Uterus (tissue), 4 donors: ENCODE measurements around the gene CUL5. TPM values are rescaled to one million over a fixed set of nuclear protein-coding genes. Genes with fewer than 3 reads are reported as not detected.

Experiments used
- DNase-seq, 2 donors: peaks; one replicate each; pipeline ENCODE4 v3.0.0-alpha.2; 2019 to 2020
- H3K27ac ChIP-seq, 2 donors: fragments of 200-600 bp; sonication (generic); 1 replicate in 1 of 2; 2 replicates in 1 of 2; pipeline ENCODE4 v1.5.1; 2016 to 2018
- H3K27me3 ChIP-seq, 2 donors: fragments of 200-600 bp; sonication (generic); one replicate each; pipeline ENCODE4 v1.5.1; 2018 to 2019; ENCODE audit warnings: control low read depth in 1 of 2
- H3K36me3 ChIP-seq, 2 donors: fragments of 200-600 bp; sonication (generic); one replicate each; pipeline ENCODE4 v1.5.1; 2019; ENCODE audit warnings: control low read depth in 1 of 2
- H3K4me1 ChIP-seq, 2 donors: fragments of 200-600 bp; sonication (generic); one replicate each; pipeline ENCODE4 v1.5.1; 2018 to 2019; ENCODE audit warnings: control low read depth in 1 of 2
- H3K4me3 ChIP-seq, 2 donors: fragments of 200-600 bp; sonication (generic); 1 replicate in 1 of 2; 2 replicates in 1 of 2; pipeline ENCODE4 v1.5.1; 2018 to 2019; ENCODE audit warnings: mild to moderate bottlenecking in 1 of 2
- H3K9me3 ChIP-seq, 2 donors: fragments of 200-600 bp; sonication (generic); one replicate each; pipeline ENCODE4 v1.5.1; 2019; ENCODE audit warnings: control low read depth in 1 of 2
- CTCF ChIP-seq, 4 experiments: fragments of 200-600 bp in 2 of 4; fragments of 450-650 bp in 2 of 4; sonication (generic) in 2 of 4; IDR thresholded peaks; one replicate each; pipeline ENCODE4 v1.5.1; 2016 to 2019; ENCODE audit warnings: antibody characterized with exemption in 4 of 4, mild to moderate bottlenecking in 2 of 4, moderate library complexity in 1 of 4
- POLR2A ChIP-seq, 2 donors: fragments of 450-650 bp; IDR thresholded peaks; one replicate each; pipeline ENCODE4 v1.6.1; 2016; ENCODE audit warnings: antibody characterized with exemption in 2 of 2, mild to moderate bottlenecking in 1 of 2, moderate library complexity in 1 of 2
- intact Hi-C: fragments of 100-400 bp; cut with DNase I; formaldehyde crosslinking; loops from one replicate; pipeline ENCODE4 v1.15.1; 2023; ENCODE audit warnings: low total_unique reads
- total RNA-seq, 4 donors: library from RNA; depleted of rRNA in 3 of 4; stranded (reverse); fragments of >200 nt in 3 of 4; gene quantifications; one replicate each; pipeline versions ENCODE4 v1.1.0 to v1.2.4, GENCODE V29; 2014 to 2023
- donor health status: DM: yes; HTN: yes; CAD: no.

CUL5 gene
- total RNA-seq: 10 to 100 TPM; 29.5 to 79.8 (median 40.9) TPM

- no peaks in the 10 kb centered on the region for H3K36me3 ChIP-seq
- H3K27ac ChIP-seq: peak within 1 kb of the TSS; percentile 96 to 99
- intact Hi-C loops: no loop called here
- no peaks in the 10 kb centered on the region for H3K27me3 ChIP-seq
- DNase-seq: peak; percentile 91 to 93
- no peaks in the 10 kb centered on the region for H3K4me1 ChIP-seq
- TF ChIP-seq CTCF (IDR thresholded peaks at IDR 0.05) (peak; percentile 81 to 93 (median 88)), POLR2A (IDR thresholded peaks at IDR 0.05) (peak; percentile 10 to 49)
- peak within 1 kb of the TSS; percentile 68 to 97 for H3K4me3 ChIP-seq
- H3K9me3 ChIP-seq: no peaks in the 10 kb centered on the region
These were observed at the start of gene CUL5 for GRCh38 chr11:108008656-108009496. CUL5 (plus strand) TSS chr11:108008898; CDS start chr11:108009349, 451 bp downstream.

GRCh38 chr11:107961480-107961879 is 47.2 kb upstream of the CUL5 start:
- H3K4me3 ChIP-seq: no peak overlapping the region
- H3K9me3 ChIP-seq: no peaks in the 10 kb centered on the region
- TF ChIP-seq CTCF (IDR thresholded peaks at IDR 0.05) (no peak), POLR2A (IDR thresholded peaks at IDR 0.05) (no peak)
- no peaks in the 10 kb centered on the region for H3K27me3 ChIP-seq
- intact Hi-C loops: no loop called here
- no peaks in the 10 kb centered on the region for H3K4me1 ChIP-seq
- H3K27ac ChIP-seq: no peak overlapping the region
- no peaks in the 10 kb centered on the region for H3K36me3 ChIP-seq
- no peak for DNase-seq

GRCh38 chr11:107962181-107962580 is 46.5 kb upstream of the CUL5 start:
- Histone ChIP-seq H3K27ac (no peak overlapping the region), H3K36me3 (no peaks in the 10 kb centered on the region), H3K9me3 (no peaks in the 10 kb centered on the region), H3K27me3 (no peaks in the 10 kb centered on the region), H3K4me1 (no peaks in the 10 kb centered on the region), H3K4me3 (no peak overlapping the region)
- DNase-seq: no peak
- intact Hi-C loops: no loop called here
- TF ChIP-seq POLR2A (IDR thresholded peaks at IDR 0.05) (no peak), CTCF (IDR thresholded peaks at IDR 0.05) (no peak)

GRCh38 chr11:107963091-107963490 is 45.6 kb upstream of the CUL5 start:
- no peaks in the 10 kb centered on the region for H3K4me1 ChIP-seq
- H3K4me3 ChIP-seq: no peak overlapping the region
- H3K27ac ChIP-seq: no peak overlapping the region
- TF ChIP-seq POLR2A (IDR thresholded peaks at IDR 0.05): no peak
- TF ChIP-seq CTCF (IDR thresholded peaks at IDR 0.05): no peak
- H3K9me3 ChIP-seq: no peaks in the 10 kb centered on the region
- no peaks in the 10 kb centered on the region for H3K36me3 ChIP-seq
- no peak for DNase-seq
- intact Hi-C loops: no loop called here
- no peaks in the 10 kb centered on the region for H3K27me3 ChIP-seq

GRCh38 chr11:107969219-107969618 is 39.5 kb upstream of the CUL5 start:
- Histone ChIP-seq H3K27ac (no peak overlapping the region), H3K36me3 (no peaks in the 10 kb centered on the region), H3K4me1 (no peaks in the 10 kb centered on the region), H3K9me3 (no peaks in the 10 kb centered on the region), H3K27me3 (no peaks in the 10 kb centered on the region), H3K4me3 (no peak overlapping the region)
- DNase-seq: no peak
- intact Hi-C loops: no loop called here
- TF ChIP-seq POLR2A (IDR thresholded peaks at IDR 0.05): no peak
- no peak for TF ChIP-seq CTCF (IDR thresholded peaks at IDR 0.05)
